SU-DHL-6 (cell line): Measurements from ENCODE around the gene NELL2.

Source experiments
- CTCF ChIP-seq: fragments of 200-600 bp; sonication (generic); IDR thresholded peaks from one replicate; pipeline ENCODE4 v1.5.1; 2017; ENCODE audit warnings: antibody characterized with exemption, mild to moderate bottlenecking, low read length, moderate library complexity; ENCODE audit not compliant: insufficient read depth, poor library complexity, severe bottlenecking
- EZH2phosphoT487 ChIP-seq: fragments of 200-600 bp; sonication (generic), shearing (Covaris generic); conservative IDR thresholded peaks from 2 replicates; pipeline ENCODE4 v1.6.1; 2018; ENCODE audit warnings: mild to moderate bottlenecking, antibody characterized with exemption, low read length, moderate library complexity, mixed read lengths

- TF ChIP-seq CTCF, result no peak
- TF ChIP-seq EZH2phosphoT487, result no peak
Observed at GRCh38 chr12:44780221-44780790, 95.8 kb downstream of the NELL2 start.
